ENCODE data around the gene TRMU. TPM values are rescaled to one million over a fixed set of nuclear protein-coding genes. Genes with fewer than 3 reads are reported as not detected.

Gene TRMU
- total RNA-seq, 1 donor: 31.1 TPM

- H3K4me3 ChIP-seq (ENCODE audit: low read depth, low read length): no peak overlapping the region
- no peak for DNase-seq (ENCODE audit: low read depth)
- no peak for TF ChIP-seq CTCF (IDR thresholded peaks at IDR 0.05; ENCODE audit: insufficient read depth, low read depth, low read length)
These were observed 33.6 kb downstream of the TRMU start for GRCh38 chr22:46368871-46369715.

DNA sequence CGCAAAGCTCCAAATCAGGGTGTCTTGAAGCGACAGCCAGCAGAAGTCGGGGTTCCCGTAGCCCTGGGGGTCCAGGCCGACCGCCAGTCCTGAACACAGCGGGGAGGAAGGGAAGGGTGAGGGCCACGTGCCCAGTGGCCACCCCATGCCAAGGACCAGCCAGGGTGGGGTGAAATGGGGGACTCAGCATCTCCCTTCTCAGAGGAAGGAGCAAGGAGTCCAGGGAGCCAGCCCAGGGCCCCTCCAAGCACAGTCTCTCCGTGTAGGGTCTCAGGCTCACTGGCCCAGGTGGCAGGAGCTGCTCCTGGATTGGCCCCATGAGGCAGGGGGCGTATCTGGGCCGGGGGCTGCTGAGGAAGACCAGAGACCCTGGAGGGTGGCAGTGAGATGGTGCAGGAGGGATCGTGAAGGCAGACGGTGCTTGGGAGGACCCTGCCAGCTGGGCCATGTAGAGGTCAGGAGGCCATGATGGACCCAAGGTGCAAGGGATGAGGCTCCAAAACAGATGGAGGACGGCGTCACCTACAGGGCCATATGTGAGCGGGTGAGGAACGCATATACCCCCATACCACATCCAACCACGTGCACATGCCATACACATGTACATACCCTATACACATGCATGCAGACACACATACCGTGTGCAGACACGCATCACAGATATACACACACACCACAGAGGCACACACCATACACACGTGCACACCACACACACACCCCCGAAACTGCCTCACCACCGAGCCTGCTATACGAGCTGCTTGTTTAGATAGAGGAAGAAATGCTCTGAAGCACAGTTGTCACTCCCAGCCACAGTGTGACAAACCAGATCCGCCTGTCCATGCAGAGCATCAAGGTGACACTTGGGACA is 34.4 kb downstream of the TRMU start:
- no peak for TF ChIP-seq CTCF (IDR thresholded peaks at IDR 0.05; ENCODE audit: insufficient read depth, low read depth, low read length)
- no peak for DNase-seq (ENCODE audit: low read depth)
- H3K4me3 ChIP-seq (ENCODE audit: low read depth, low read length): no peak overlapping the region

DNA sequence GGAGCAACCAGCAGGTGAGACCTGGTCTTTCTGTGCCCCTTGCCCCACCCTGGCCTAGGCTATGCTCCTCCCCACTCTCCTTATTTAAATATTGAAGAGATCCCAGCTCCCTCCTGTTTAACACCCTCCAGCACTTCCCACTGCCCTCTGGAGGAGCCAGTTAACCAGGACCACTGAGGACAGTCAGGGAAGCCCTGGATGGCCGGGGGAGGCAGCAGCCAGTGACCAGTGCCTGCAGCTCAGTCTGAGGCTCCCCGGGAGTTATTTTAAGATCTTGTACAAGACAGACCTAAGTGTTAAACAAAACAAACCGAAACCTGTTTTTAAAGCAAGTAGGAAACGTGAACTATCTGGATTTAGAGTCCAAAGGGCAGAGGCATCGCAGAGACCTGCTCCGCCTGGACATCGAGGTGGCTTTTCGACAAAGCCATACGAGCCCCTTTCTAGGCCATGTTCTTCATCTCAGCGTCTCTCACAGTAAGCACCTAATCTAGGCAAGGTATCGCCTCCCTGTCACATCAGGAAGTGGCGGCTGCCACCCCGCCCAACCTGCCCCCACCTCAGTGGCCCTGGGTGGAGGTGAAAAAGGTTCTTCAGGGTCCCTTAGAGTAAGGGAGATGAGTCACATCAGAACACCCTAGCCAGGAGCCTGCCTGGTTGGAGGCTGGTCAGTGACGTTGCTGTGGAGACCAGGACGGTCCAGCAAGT is 35.2 kb downstream of the TRMU start:
- TF ChIP-seq CTCF (IDR thresholded peaks at IDR 0.05; ENCODE audit: insufficient read depth, low read depth, low read length): no peak
- no peak for DNase-seq (ENCODE audit: low read depth)
- no peak overlapping the region for H3K4me3 ChIP-seq (ENCODE audit: low read depth, low read length)

GRCh38 chr22:46371623-46372226 is 36.2 kb downstream of the TRMU start:
- no peak overlapping the region for H3K4me3 ChIP-seq (ENCODE audit: low read depth, low read length)
- DNase-seq (ENCODE audit: low read depth): no peak
- TF ChIP-seq CTCF (IDR thresholded peaks at IDR 0.05; ENCODE audit: insufficient read depth, low read depth, low read length): no peak

DNA sequence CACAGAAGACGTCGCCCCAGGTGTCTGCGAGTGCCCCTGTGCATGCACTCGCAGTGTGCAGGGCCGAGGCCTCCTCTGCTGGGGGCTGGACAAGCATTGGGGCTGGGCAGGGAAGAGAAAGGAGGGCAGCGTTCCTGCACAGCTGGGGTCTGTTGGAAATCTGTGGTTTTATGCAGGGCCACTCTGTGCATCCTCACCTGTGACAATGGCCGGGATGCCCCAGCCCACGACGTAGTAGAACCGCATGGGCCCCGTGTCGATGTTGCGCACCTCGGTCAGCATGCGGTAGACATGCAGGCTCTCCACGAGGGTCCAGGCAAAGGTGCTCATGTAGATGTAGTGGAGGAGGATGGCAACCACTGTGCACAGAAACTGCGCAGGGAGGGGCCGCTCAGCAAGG is 37.2 kb downstream of the TRMU start:
- no peak for TF ChIP-seq CTCF (IDR thresholded peaks at IDR 0.05; ENCODE audit: insufficient read depth, low read depth, low read length)
- H3K4me3 ChIP-seq (ENCODE audit: low read depth, low read length): no peak overlapping the region
- DNase-seq (ENCODE audit: low read depth): no peak

GRCh38 chr22:46373159-46373558 is 37.6 kb downstream of the TRMU start:
- no peak for DNase-seq (ENCODE audit: low read depth)
- no peak overlapping the region for H3K4me3 ChIP-seq (ENCODE audit: low read depth, low read length)
- TF ChIP-seq CTCF (IDR thresholded peaks at IDR 0.05; ENCODE audit: insufficient read depth, low read depth, low read length): no peak
